ENCODE results near the gene AGPAT1. TPM values are rescaled to one million over a fixed set of nuclear protein-coding genes. Genes with fewer than 3 reads are reported as not detected.

The AGPAT1 gene
- total and polyA plus RNA-seq, 2 of the 8 experiments (the other 6 are each of a cell fraction or from before 2014, with no cell fraction given): 96.0 to 222 TPM

DNA sequence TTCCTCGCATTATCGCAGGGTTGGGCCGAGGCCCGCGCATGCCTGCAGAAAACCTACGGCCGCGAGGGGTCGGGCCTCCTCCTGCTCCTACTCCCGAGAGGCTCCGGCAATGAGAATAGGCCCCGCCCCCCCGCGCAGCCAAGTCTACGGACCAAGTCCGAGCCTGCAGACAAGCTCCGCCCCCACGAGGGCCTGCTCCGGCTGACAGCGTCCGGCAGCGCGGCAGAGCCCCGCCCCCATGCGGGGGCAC, 19.7 kb upstream of the AGPAT1 start (continued):
- TF ChIP-seq RAD21 (IDR thresholded peaks at IDR 0.05 in 1 of 2, conservative IDR thresholded peaks at IDR 0.05 in 1 of 2; ENCODE audit: low read depth in 2 of 2, low read length in 2 of 2) (peak in 1 of 2 experiments; percentile 37; a peak in 2 of 4 replicates), CBX8 (IDR thresholded peaks at IDR 0.05; ENCODE audit: borderline replicate concordance, low read depth, low read length) (no peak), NANOG (IDR thresholded peaks at IDR 0.05; ENCODE audit: insufficient read depth, low read depth, low read length, poor library complexity, severe bottlenecking) (peak; percentile 22), RFX5 (IDR thresholded peaks at IDR 0.05; ENCODE audit: borderline replicate concordance, low read depth, low read length) (no peak), HDAC2 (IDR thresholded peaks at IDR 0.05; ENCODE audit: borderline replicate concordance in 1 of 2, low read depth in 2 of 2, low read length in 2 of 2) (no peak), SUZ12 (IDR thresholded peaks at IDR 0.05; ENCODE audit: low read length) (no peak), GABPA (IDR thresholded peaks at IDR 0.05; ENCODE audit: borderline replicate concordance, insufficient read depth, low read length) (no peak), SIN3A (conservative IDR thresholded peaks at IDR 0.05 in 1 of 2, IDR thresholded peaks at IDR 0.05 in 1 of 2; ENCODE audit: low read depth in 1 of 2, low read length in 2 of 2) (peak in 1 of 2 experiments; percentile 53; a peak in 2 of 4 replicates), RBBP5 (IDR thresholded peaks at IDR 0.05; ENCODE audit: borderline replicate concordance, low read depth, low read length) (no peak; the same call in 1 of the 2 replicates), CHD2 (IDR thresholded peaks at IDR 0.05; ENCODE audit: low read length) (no peak), EGR1 (IDR thresholded peaks at IDR 0.05; ENCODE audit: borderline replicate concordance, low read depth, low read length) (0 out of 2 replicates have a peak, but pooled peaks have one; percentile 91)
